DMS153 (cell line): ENCODE measurements around the gene WDR1.

Experiments used
- DNase-seq: peaks from one replicate; lab custom pipeline; 2025; lab: John Stamatoyannopoulos, UW

WDR1 gene

GRCh38 chr4:10114147-10114546 lies 2.5 kb downstream of the WDR1 start:
- DNase-seq = no peak

DNA sequence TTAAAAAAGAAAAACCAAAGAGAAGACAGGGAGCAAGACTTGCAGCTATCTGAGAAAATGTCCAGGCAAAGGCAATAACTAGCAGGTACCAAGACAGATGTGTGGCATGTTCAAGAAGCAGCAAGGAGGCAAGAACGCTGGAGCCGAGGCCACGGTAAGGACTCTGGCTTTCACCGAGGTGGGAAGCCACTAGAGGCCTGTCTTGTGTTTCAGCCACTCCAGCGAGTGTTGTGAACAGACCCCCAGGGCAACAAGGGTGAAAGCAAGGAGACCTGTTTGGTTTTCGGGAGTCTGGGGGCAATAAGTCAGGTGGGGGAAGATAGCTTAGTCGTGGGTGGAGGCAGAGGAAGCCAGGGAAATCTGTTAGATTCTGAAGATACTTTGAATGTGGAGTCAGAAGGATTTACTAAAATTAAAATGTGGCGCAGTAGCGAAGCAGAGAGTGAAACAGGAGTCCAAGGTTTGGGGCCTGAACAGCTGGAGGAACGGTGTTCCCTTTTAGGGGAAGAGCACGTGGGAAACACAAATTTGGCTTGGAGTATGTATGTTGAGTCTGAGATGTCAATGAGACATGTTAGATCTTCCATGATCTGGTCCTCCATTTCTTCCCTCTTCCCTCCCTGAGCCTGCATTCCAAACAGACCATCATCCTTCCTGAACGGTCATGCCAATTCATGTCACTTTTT lies 3.1 kb downstream of the WDR1 start:
- DNase-seq = no peak

- DNase-seq = no peak
Measured at GRCh38 chr4:10112658-10113284, 3.8 kb downstream of the WDR1 start.

GRCh38 chr4:10111067-10111801 lies 5.4 kb downstream of the WDR1 start:
- no peak for DNase-seq

GRCh38 chr4:10109995-10110670 lies 6.5 kb downstream of the WDR1 start:
- no peak for DNase-seq

DNA sequence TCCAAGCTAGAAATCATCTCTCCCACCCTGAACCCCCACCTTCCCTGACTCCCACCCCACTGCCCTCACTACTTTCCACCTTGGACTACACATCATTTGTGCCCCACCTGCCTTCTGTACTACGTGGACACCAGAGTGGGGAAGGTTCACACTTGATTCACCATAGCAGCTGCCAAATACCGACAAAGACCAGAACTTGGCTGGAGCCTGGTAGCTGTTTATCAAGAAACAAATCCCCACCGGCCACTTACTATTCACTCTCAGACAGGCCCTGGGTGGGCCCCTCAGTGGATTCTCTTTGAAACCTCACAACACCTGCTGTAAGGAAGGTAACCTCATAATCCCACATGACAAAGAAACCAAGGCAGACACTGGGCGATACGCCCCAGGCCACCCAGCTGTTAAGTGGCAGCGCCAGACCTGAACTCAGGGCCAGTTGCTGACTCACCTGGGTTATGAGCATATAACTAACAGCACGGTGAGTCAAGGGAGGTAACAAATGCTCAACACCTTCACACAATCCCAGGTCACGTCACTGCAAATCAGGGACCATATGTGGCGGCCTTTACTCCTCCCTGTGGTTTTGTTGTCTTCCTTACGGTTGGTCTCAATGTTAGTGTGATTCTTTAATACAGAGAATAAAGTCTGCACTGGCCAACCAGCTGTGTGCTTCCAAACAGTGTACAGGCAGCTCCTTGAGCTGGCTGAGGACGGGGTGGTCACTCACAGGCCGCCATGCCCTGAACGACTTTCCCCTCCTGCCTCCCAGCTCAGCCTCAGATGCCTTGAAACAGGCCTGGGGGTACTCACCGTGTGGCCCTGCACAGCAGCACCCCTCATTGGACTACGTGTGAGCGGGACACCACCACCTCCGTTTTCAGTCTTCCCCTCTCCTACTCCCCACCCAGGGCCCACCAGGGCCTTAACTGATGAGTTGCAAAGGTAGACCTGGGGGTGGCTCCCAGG lies 7.5 kb downstream of the WDR1 start:
- DNase-seq = no peak

GRCh38 chr4:10108391-10108790 lies 8.2 kb downstream of the WDR1 start:
- no peak for DNase-seq

DNA sequence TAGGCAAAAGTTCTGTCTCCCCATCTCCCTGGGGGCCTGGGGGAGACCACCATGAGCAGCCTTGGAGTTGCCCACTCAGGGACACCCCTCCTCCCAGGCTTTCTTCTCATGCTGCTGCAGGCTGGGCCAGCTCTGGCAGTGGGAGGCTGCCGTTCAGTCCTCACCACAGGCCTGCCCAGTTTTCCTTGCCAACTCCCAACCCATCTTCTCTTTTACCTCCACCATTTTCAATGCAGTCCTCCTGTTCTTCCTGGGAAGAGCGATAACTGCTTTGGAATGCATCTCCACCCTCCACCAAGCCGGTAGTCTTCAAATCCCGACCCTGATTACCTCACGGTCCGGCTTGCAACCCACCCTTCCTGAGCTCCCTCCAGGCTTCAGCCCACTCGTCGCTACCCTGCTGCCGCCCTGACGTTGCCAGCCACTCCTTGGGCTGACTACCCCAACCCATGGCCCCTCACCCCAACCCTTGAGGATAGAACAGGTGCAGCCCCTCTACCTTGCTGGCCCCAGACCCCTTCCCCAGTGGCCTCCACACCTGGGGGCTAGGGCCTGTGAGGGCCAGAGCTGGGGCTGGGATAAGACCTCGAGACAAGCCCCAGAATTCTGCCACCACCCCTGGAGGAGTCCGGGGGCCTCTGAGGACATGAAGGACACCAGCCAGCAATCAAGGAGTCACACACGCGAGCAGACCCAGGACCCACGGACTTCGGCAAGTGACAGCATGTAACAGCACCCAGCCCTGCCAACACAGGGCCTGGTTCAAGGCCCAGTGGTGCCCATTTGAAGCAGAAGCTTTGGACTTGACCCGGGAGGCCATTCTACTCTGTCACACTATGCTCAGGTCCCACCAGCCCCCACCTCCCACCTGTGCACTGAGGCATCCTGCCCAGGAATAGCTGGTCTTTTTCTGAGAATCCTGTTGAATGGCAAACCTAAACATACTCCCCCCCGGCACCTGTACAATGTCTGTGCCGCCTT lies 9.2 kb downstream of the WDR1 start:
- no peak for DNase-seq

GRCh38 chr4:10106421-10107039 lies 10.1 kb downstream of the WDR1 start:
- no peak for DNase-seq

DNA sequence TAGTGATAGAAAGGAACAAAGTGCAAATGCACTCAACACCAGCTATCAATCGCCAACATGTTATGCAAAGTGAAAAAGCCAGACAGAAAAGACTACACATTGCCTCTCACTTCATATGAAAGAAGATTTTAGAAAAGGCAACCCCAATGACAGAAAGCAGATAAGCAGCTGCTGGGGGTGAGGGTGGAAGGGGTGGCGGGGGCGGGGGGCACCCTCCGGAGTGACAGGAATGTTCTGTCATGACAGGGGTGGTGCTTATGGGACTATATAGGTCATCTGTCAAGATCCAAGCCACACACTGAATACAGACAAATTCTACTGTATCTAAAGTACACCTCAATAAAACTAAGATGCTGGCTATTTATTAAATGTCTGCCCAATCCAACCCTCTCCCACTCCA lies 10.7 kb downstream of the WDR1 start:
- DNase-seq = no peak

GRCh38 chr4:10105421-10105820 lies 11.2 kb downstream of the WDR1 start:
- DNase-seq = no peak

- DNase-seq = no peak
Measured at GRCh38 chr4:10104991-10105276, 11.7 kb downstream of the WDR1 start.

DNA sequence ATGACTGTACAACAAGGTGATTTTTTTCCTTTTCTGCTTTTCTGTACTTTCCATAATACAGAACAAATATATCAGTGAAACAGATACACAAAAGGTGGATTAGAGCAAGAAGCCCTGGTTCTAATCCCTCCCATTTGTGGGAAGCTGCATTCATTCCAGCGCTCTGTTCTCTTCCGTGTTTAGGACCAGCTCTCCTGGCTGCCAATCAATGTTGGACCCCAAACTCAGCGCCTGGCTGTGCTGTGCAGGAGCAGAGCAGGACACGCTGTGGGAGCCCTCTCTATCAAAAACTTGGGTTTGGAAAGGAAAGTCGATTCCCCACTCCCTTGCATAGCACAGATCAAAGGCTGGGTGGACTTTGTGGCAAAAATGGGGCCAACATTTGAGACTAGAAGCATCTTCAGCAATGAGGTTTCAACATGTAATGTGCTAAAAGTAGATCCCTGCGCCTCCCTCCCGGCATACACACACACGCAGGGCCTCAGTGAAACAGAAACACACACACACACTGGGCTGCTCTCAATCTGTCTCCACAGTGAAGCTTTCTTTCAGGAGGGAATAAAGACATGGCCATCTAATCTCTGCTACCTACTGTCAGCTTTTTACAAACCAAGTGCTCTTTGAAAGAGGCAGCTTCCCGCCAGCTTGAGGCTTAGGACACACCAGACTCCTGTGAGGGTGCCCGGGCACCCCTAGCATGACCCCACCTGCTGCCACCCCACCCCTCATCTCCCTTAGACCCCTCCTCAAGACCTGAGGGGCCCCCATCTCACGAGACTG lies 12.2 kb downstream of the WDR1 start:
- no peak for DNase-seq

DNA sequence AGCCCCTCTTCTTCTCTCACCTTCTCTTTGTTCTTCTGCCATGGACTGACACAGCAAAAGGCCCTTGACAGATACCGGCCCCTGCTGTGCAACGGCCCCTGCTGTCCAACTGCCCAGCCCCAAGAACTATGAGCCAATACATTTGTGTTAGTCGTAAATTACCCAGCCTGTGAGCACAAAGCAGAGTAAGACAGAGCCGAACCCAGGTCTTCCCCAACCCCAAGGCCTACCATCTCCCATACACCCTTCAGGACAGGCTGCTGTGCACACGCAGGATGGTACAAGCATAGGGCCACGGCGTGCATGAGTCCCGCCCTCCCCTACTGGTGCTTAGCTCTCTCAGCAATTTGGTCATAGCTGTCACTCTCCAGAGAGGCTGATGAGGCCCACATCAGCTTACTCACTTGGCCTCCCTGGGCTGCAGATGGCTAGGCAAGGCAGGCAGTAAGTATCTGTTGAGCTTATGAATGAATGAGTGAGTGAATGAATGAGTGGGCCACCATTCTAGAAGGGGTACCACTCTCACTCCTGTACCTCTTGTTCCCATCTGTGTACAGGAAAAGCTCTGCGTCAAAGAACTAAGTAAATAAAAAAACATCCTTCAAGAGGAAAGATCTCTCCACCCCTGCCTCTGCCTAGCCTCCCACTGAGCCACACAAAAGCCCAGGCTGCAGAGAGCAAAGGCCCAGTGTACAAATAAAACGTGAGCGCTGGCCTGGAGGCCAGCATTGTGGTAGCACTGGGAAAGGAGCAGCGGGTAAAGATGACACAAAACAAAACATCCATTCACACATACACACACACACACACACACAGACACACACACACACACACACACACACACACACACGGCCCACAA lies 13.9 kb downstream of the WDR1 start:
- no peak for DNase-seq

DNA sequence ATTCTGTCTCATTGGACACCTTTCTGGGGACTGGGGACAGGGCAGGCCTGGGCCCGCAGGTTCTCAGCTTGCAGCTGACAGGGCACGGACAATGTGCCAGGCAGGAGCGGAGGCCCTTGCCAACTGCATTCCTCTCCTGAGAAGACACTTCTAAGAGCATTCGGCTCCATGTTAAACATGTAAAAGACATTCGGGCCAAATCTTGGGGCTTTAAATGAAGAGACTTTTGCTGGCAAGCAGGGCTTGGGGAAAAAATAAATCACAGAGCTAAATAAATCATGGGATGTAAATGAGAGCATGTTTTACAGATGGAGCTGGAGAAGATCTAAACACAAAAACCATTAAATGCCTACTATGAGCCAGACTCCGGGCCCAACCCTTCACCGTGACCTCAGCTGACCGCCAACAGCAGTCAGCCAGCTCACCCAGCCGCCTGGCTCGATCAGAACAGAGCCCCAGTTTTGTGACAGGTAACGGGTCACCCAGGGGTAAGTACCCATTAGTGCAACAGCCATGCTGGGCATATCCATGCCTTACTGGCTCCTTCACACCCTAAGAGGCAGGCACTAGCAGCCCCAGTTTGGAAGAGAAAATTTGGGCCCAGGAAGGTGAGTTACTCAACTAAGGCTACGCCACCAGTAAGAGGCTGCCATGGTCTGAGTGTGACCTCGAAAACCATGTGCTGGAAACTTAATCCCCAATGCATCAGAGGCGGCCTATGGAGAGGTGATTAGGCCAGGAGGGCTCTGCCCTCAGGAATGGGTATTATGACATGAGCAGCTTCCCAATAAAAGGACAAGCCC lies 14.7 kb downstream of the WDR1 start:
- no peak for DNase-seq

DNA sequence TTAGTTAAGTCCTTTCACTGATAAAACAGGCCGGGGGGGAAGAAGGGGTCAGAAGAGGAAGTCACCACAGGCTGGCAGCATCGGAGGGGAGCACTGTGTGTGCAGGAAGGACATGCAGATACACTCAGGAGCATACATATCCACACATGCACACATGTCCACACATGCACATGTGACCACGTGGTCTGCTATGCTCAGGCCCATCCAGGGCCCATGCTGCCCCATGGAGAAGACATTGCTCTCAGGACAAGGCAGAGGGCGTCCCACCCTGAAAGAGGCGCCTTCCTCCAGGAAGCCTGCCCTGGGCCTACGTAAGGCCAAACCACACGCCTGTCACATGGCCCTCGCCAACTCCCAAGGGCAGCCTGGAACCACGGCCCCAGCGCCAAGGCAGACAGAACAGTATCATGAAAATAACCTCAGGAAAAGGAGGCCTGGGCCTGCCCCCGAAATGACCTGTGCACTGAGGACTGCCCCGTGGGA lies 15.8 kb downstream of the WDR1 start:
- no peak for DNase-seq
